22Rv1 (cell line): ENCODE data around the gene CDK5RAP2.

Experiments used
- CTCF ChIP-seq: fragments of 450-650 bp; IDR thresholded peaks from 2 replicates; pipeline ENCODE4 v1.5.1; 2017; ENCODE audit warnings: mild to moderate bottlenecking
- ZFX ChIP-seq: fragments of 450-650 bp; IDR thresholded peaks from 2 replicates; pipeline ENCODE4 v1.6.1; 2017; ENCODE audit warnings: antibody characterized with exemption, borderline replicate concordance

GRCh38 chr9:120514405-120514804 is 65.6 kb downstream of the CDK5RAP2 start:
- TF ChIP-seq CTCF, result no peak
- TF ChIP-seq ZFX, result no peak
